ENCODE data around the gene ZNF598. TPM values are rescaled to one million over a fixed set of nuclear protein-coding genes. Genes with fewer than 3 reads are reported as not detected.

The ZNF598 gene
- total and polyA plus RNA-seq, 4 donors = 2.7 to 28.4 (median 16.2) TPM

DNA sequence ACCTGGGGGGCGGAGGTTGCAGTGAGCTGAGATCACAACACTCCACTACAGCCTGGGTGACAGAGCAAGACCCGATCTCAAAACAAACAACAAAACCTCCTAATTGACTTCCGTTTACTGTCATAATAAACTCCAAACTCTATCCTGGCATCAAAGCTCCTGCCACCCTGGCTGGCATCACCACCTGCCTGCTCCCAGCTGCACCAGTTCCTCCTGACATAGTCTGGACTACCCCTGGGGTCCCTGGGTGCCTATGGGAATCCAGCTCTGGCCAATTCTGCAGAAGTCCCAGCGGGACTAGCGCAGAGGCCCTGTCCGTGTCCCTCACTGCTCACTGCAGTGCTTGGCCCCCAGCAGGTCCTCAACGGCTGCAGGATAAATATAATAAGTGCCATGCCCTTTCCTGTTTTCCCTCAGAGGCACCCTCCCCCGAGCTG lies 37.3 kb upstream of the ZNF598 start (continued):
- TF ChIP-seq, protein P1, sequence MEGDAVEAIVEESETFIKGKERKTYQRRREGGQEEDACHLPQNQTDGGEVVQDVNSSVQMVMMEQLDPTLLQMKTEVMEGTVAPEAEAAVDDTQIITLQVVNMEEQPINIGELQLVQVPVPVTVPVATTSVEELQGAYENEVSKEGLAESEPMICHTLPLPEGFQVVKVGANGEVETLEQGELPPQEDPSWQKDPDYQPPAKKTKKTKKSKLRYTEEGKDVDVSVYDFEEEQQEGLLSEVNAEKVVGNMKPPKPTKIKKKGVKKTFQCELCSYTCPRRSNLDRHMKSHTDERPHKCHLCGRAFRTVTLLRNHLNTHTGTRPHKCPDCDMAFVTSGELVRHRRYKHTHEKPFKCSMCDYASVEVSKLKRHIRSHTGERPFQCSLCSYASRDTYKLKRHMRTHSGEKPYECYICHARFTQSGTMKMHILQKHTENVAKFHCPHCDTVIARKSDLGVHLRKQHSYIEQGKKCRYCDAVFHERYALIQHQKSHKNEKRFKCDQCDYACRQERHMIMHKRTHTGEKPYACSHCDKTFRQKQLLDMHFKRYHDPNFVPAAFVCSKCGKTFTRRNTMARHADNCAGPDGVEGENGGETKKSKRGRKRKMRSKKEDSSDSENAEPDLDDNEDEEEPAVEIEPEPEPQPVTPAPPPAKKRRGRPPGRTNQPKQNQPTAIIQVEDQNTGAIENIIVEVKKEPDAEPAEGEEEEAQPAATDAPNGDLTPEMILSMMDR (IDR thresholded peaks at IDR 0.05; ENCODE audit: low read depth, low read length, missing input control) = no peak
- no peak for TF ChIP-seq GABPA (IDR thresholded peaks at IDR 0.05 in 1 of 2, conservative IDR thresholded peaks at IDR 0.05 in 1 of 2)

DNA sequence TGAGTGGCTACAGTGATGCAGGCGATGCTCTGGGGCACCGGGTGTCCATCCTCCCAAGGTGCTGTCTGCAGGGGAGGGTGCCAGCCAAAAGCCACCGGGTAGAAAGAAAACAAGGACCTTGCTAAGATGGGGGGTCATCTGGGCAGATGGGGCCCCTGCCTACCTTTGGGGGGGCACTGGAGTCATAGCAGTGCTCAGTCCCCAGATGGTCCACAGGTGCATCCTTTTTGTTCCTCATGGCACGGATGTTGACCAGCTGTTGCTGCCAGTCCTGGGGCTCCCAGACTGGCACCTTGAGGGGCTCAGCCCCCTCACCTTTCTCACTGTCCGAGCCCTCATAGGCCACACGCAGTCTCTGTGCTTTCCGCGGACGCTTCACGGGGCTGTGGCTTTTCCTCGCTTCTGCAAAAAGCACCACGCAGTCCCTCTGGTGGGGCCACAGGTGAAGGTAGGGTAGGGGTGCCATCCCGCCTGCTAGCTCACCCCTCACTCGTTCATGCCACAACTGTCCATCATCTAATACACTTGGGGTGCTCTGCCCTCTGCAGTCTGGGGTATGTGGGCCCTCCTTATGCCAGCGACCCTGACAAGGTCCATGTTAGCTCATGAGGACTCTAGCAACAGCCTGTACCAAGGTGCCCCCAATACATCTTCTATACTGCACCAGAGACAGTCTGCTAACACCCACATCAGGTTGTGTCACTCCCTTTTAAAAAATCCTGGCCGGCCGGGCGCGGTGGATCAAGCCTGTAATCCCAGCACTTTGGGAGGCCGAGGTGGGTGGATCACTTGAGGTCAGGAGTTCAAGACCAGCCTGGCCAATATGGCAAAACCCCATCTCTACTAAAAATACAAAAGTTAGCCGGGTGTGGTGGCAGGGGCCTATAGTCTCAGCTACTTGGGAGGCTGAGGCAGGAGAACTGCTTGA lies 36.6 kb upstream of the ZNF598 start:
- DNase-seq (ENCODE audit: low spot score) = no peak

DNA sequence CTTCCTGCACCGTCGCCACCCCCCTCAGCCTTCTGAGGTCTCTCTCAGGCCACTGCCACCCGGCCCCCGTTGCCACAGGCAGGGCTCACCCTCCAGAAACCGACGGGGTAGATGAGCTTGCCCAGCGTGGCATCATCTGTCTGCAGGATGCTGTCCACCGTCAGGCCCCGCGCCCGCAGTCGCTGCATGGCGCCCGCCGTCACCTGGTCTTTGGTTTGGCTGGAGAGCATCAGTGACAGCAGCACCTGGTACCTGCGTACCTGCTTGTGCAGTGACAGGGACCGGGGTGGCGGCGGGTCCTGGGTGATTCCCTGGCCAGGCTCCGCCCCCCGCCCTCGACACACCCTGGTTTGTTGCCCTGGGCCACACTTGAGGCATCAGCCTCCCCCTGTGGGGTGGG lies 34.9 kb upstream of the ZNF598 start:
- peaks cover 0 to 2% (median 0%) of the 10 kb centered on the region in 4 donors for H3K36me3 ChIP-seq (ENCODE audit: control insufficient read depth in 4 of 4, insufficient read depth in 3 of 4, low read depth in 1 of 4, low read length in 3 of 4)
- peaks cover 25 to 73% (median 55%) of the 10 kb centered on the region in 4 donors for H3K4me1 ChIP-seq (ENCODE audit: control insufficient read depth in 4 of 4, insufficient read depth in 4 of 4, low read length in 3 of 4)
- H3K9ac ChIP-seq (ENCODE audit: low read depth in 1 of 2, low read length in 2 of 2) = no peak overlapping the region
- WGBS = 87% methylated on average over 22 of the region's 22 CpGs
- H3K27ac ChIP-seq (ENCODE audit: low read depth in 1 of 2, low read length in 2 of 2) = no peak overlapping the region
- DNase-seq (ENCODE audit: low spot score) = no peak
- H3K4me3 ChIP-seq (ENCODE audit: low read depth in 1 of 3, low read length in 3 of 3) = no peak overlapping the region
- TF ChIP-seq EGR1 (IDR thresholded peaks at IDR 0.05; ENCODE audit: low read depth in 2 of 2) (no peak), SP1 (IDR thresholded peaks at IDR 0.05) (no peak), RXRA (IDR thresholded peaks at IDR 0.05) (no peak), RAD21 (IDR thresholded peaks at IDR 0.05) (no peak), HNF4G (IDR thresholded peaks at IDR 0.05) (no peak), FOXA1 (IDR thresholded peaks at IDR 0.05) (no peak), TAF1 (conservative IDR thresholded peaks at IDR 0.05) (no peak)
- TF ChIP-seq, protein P1 (IDR thresholded peaks at IDR 0.05; ENCODE audit: low read depth, low read length, missing input control) = no peak
- TF ChIP-seq, protein P2, sequence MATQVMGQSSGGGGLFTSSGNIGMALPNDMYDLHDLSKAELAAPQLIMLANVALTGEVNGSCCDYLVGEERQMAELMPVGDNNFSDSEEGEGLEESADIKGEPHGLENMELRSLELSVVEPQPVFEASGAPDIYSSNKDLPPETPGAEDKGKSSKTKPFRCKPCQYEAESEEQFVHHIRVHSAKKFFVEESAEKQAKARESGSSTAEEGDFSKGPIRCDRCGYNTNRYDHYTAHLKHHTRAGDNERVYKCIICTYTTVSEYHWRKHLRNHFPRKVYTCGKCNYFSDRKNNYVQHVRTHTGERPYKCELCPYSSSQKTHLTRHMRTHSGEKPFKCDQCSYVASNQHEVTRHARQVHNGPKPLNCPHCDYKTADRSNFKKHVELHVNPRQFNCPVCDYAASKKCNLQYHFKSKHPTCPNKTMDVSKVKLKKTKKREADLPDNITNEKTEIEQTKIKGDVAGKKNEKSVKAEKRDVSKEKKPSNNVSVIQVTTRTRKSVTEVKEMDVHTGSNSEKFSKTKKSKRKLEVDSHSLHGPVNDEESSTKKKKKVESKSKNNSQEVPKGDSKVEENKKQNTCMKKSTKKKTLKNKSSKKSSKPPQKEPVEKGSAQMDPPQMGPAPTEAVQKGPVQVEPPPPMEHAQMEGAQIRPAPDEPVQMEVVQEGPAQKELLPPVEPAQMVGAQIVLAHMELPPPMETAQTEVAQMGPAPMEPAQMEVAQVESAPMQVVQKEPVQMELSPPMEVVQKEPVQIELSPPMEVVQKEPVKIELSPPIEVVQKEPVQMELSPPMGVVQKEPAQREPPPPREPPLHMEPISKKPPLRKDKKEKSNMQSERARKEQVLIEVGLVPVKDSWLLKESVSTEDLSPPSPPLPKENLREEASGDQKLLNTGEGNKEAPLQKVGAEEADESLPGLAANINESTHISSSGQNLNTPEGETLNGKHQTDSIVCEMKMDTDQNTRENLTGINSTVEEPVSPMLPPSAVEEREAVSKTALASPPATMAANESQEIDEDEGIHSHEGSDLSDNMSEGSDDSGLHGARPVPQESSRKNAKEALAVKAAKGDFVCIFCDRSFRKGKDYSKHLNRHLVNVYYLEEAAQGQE (IDR thresholded peaks at IDR 0.05) = no peak
- no peaks in the 10 kb centered on the region for H3K27me3 ChIP-seq (ENCODE audit: control insufficient read depth in 4 of 4, insufficient read depth in 4 of 4, low read length in 3 of 4)
- H3K9me3 ChIP-seq (ENCODE audit: control insufficient read depth in 4 of 4, low read length in 3 of 4) = no peaks in the 10 kb centered on the region

More for the DNA sequence above, 36.6 kb upstream of the ZNF598 start:
- Histone ChIP-seq H3K36me3 (ENCODE audit: control insufficient read depth in 4 of 4, insufficient read depth in 3 of 4, low read depth in 1 of 4, low read length in 3 of 4) (peaks cover 0 to 4% (median 2%) of the 10 kb centered on the region in 4 donors), H3K27ac (ENCODE audit: low read depth in 1 of 2, low read length in 2 of 2) (peak overlapping the region in 1 of 2 donors; percentile 84), H3K4me1 (ENCODE audit: control insufficient read depth in 4 of 4, insufficient read depth in 4 of 4, low read length in 3 of 4) (peaks cover 14 to 56% (median 41%) of the 10 kb centered on the region in 4 donors), H3K4me3 (ENCODE audit: low read depth in 1 of 3, low read length in 3 of 3) (no peak overlapping the region), H3K9ac (ENCODE audit: low read depth in 1 of 2, low read length in 2 of 2) (no peak overlapping the region), H3K27me3 (ENCODE audit: control insufficient read depth in 4 of 4, insufficient read depth in 4 of 4, low read length in 3 of 4) (no peaks in the 10 kb centered on the region), H3K9me3 (ENCODE audit: control insufficient read depth in 4 of 4, low read length in 3 of 4) (no peaks in the 10 kb centered on the region)
- WGBS = 86% methylated on average over 21 of the region's 21 CpGs
- no peak for TF ChIP-seq EGR1 (IDR thresholded peaks at IDR 0.05; ENCODE audit: low read depth in 2 of 2)
